ENCODE measurements around the gene PKIG. TPM values are rescaled to one million over a fixed set of nuclear protein-coding genes. Genes with fewer than 3 reads are reported as not detected.

The PKIG gene
- total and polyA plus RNA-seq, 2 donors (not counting 3 experiments of a cell fraction or from before 2014, with no cell fraction given): 135 to 167 TPM

GRCh38 chr20:44610313-44610962, 28.1 kb downstream of the PKIG start:
- Histone ChIP-seq H3K79me2 (ENCODE audit: control insufficient read depth, insufficient read depth, low read length) (peaks cover 49% of the 10 kb centered on the region), H3K4me1 (ENCODE audit: control insufficient read depth, extremely low read depth, insufficient read depth, low read length) (peaks cover 16% of the 10 kb centered on the region), H3K36me3 (ENCODE audit: control insufficient read depth in 2 of 2, extremely low read depth in 1 of 2, insufficient read depth in 2 of 2, low read length in 2 of 2) (peaks cover 6 to 7% of the 10 kb centered on the region in 2 experiments), H3K27me3 (ENCODE audit: control insufficient read depth in 2 of 2, insufficient read depth in 2 of 2, low read length in 2 of 2) (no peaks in the 10 kb centered on the region), H2AFZ (ENCODE audit: low read depth, low read length) (no peak overlapping the region), H3K4me3 (replicated peaks in 1 of 3; ENCODE audit: insufficient read depth in 1 of 3, low read depth in 1 of 3, low read length in 3 of 3) (no peak overlapping the region), H3K27ac (ENCODE audit: insufficient read depth, low read depth, low read length) (no peak overlapping the region), H3K9me3 (replicated peaks; ENCODE audit: control insufficient read depth, insufficient read depth, low read length) (no peaks in the 10 kb centered on the region), H3K9me1 (replicated peaks; ENCODE audit: control insufficient read depth, extremely low read depth, insufficient read depth, low read length) (no peaks in the 10 kb centered on the region), H3K9ac (replicated peaks; ENCODE audit: extremely low read depth, insufficient read depth, low read length) (no peak overlapping the region), H3K4me2 (ENCODE audit: insufficient read depth, low read length) (no peak overlapping the region), H4K20me1 (replicated peaks; ENCODE audit: control insufficient read depth, extremely low read depth, insufficient read depth, low read length) (no peaks in the 10 kb centered on the region)
- TF ChIP-seq POLR2A (IDR thresholded peaks at IDR 0.05; ENCODE audit: low read depth, low read length) (no peak), GATA2 (IDR thresholded peaks at IDR 0.05; ENCODE audit: insufficient read depth, insufficient read length, low read depth, low read length) (no peak), JUN (IDR thresholded peaks at IDR 0.05; ENCODE audit: borderline replicate concordance, insufficient read depth, insufficient read length, low read depth) (no peak), MYC (IDR thresholded peaks at IDR 0.05; ENCODE audit: low read depth, low read length) (no peak), MAX (IDR thresholded peaks at IDR 0.05; ENCODE audit: insufficient read depth, insufficient read length) (no peak), POLR2AphosphoS5 (IDR thresholded peaks at IDR 0.05; ENCODE audit: insufficient read depth, low read depth, low read length) (no peak), EZH2 (IDR thresholded peaks at IDR 0.05; ENCODE audit: borderline replicate concordance, low read depth, low read length, severe bottlenecking) (no peak), FOS (IDR thresholded peaks at IDR 0.05; ENCODE audit: borderline replicate concordance, insufficient read depth, low read length) (no peak)
- TF ChIP-seq, protein P1, sequence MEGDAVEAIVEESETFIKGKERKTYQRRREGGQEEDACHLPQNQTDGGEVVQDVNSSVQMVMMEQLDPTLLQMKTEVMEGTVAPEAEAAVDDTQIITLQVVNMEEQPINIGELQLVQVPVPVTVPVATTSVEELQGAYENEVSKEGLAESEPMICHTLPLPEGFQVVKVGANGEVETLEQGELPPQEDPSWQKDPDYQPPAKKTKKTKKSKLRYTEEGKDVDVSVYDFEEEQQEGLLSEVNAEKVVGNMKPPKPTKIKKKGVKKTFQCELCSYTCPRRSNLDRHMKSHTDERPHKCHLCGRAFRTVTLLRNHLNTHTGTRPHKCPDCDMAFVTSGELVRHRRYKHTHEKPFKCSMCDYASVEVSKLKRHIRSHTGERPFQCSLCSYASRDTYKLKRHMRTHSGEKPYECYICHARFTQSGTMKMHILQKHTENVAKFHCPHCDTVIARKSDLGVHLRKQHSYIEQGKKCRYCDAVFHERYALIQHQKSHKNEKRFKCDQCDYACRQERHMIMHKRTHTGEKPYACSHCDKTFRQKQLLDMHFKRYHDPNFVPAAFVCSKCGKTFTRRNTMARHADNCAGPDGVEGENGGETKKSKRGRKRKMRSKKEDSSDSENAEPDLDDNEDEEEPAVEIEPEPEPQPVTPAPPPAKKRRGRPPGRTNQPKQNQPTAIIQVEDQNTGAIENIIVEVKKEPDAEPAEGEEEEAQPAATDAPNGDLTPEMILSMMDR (IDR thresholded peaks at IDR 0.05; ENCODE audit: extremely low read depth in 1 of 2, insufficient read depth in 1 of 2, low read depth in 1 of 2, low read length in 2 of 2): no peak
- FAIRE-seq (no peak), DNase-seq (ENCODE audit: low read depth, low spot score) (no peak)
- no TSS peak for BruUV-seq (replicated peaks)
- intact Hi-C loops (cut with micrococcal nuclease): loop anchor here (1.0 to 5.0 kb wide), 10 partner anchors 28 to 393 kb away; partner anchors contain the start of genes ADA, PKIG, SERINC3 and TTPAL
- CTCF ChIA-PET: interaction anchor here (0.6 to 3.8 kb wide), 26 partner anchors 9 to 416 kb away, joined by 3 to 58 read pairs (median 5); partner anchors contain the start of genes FITM2, PKIG, SERINC3 and TTPAL
- dilution Hi-C loops (cut with MboI; ENCODE audit: extremely low pct_ligation_motif_present, low sequenced_read_pairs): no loop called here
- POLR2A ChIA-PET: interaction anchor here (0.6 kb wide), 1 partner anchor 124 kb away, joined by 3 read pairs; no protein-coding TSS in a partner anchor
